T-cell (primary cell): ENCODE results near the gene WDR18. TPM values are rescaled to one million over a fixed set of nuclear protein-coding genes. Genes with fewer than 3 reads are reported as not detected.

Experiments
- ATAC-seq, 4 experiments: fragments of 200-7000 bp in 3 of 4; fragments of 150-1000 bp in 1 of 4; cut with Tn5 transposase; replicated peaks in 1 of 4; 1 replicate in 3 of 4; 2 replicates in 1 of 4; pipeline ENCODE4 v1.10.0; 2021; ENCODE audit warnings: moderate library complexity in 3 of 4, mild to moderate bottlenecking in 2 of 4, moderate number of reproducible peaks in 1 of 4
- CTCF ChIA-PET, 2 donors: fragments of 300-600 bp; sonication (Branson Sonifier 250); formaldehyde crosslinking; loops; one replicate each; lab custom pipeline; 2022; ENCODE audit warnings: antibody characterized with exemption in 2 of 2; lab: Charles Lee
- POLR2A ChIA-PET, 2 donors: fragments of 300-600 bp; sonication (Branson Sonifier 250); formaldehyde crosslinking; loops; one replicate each; lab custom pipeline; 2022; ENCODE audit warnings: antibody characterized with exemption in 2 of 2; lab: Charles Lee
- DNase-seq, 35 experiments: peaks; one replicate each; pipeline versions ENCODE4 v3.0.0 to v3.0.0-alpha.2; 2013 to 2023
- H3K27ac ChIP-seq: one replicate; pipeline ENCODE4 v1.5.1; 2013; ENCODE audit warnings: low read length
- H3K27me3 ChIP-seq, 2 experiments: replicated peaks in 1 of 2; 1 replicate in 1 of 2; 2 replicates in 1 of 2; pipeline versions ENCODE4 v1.6.1 to v1.7.0; 2013; ENCODE audit warnings: low read length in 1 of 2, mixed read lengths in 1 of 2; ENCODE audit not compliant: control insufficient read depth in 2 of 2, insufficient read depth in 2 of 2; ENCODE audit errors: extremely low read depth in 1 of 2
- H3K36me3 ChIP-seq, 2 donors: 1 replicate in 1 of 2; 2 replicates in 1 of 2; pipeline versions ENCODE4 v1.6.1 to v1.7.0; 2013; ENCODE audit warnings: low read length in 1 of 2; ENCODE audit not compliant: control insufficient read depth in 2 of 2, insufficient read depth in 1 of 2; ENCODE audit errors: extremely low read depth in 1 of 2
- H3K4me1 ChIP-seq, 2 experiments: 1 replicate in 1 of 2; 2 replicates in 1 of 2; pipeline versions ENCODE4 v1.6.1 to v1.7.0; 2013; ENCODE audit warnings: low read length in 2 of 2, mixed read lengths in 1 of 2; ENCODE audit not compliant: insufficient read depth in 2 of 2, control insufficient read depth in 1 of 2; ENCODE audit errors: extremely low read depth in 1 of 2
- H3K4me3 ChIP-seq, 2 donors: 1 replicate in 1 of 2; 2 replicates in 1 of 2; pipeline versions ENCODE4 v1.5.1 to v1.7.0; 2013; ENCODE audit warnings: mild to moderate bottlenecking in 2 of 2, low read length in 1 of 2, moderate library complexity in 1 of 2; ENCODE audit not compliant: control insufficient read depth in 1 of 2; ENCODE audit errors: extremely low read depth in 1 of 2
- H3K9me3 ChIP-seq: 2 replicates; pipeline ENCODE4 v1.7.0; 2013
- H3K27ac Mint-ChIP-seq, 2 donors: one replicate each; pipeline ENCODE4 v1.8.0; 2020 to 2021; ENCODE audit warnings: mild to moderate bottlenecking in 2 of 2, mixed read lengths in 2 of 2
- H3K27me3 Mint-ChIP-seq, 2 donors: one replicate each; pipeline ENCODE4 v1.8.0; 2021 to 2022; ENCODE audit warnings: mixed read lengths in 2 of 2
- H3K36me3 Mint-ChIP-seq: one replicate; pipeline ENCODE4 v1.8.0; 2021; ENCODE audit warnings: mixed read lengths
- H3K4me1 Mint-ChIP-seq, 3 donors: one replicate each; pipeline ENCODE4 v1.8.0; 2020 to 2022; ENCODE audit warnings: mixed read lengths in 3 of 3, mild to moderate bottlenecking in 1 of 3
- H3K4me3 Mint-ChIP-seq, 3 donors: one replicate each; pipeline ENCODE4 v1.8.0; 2020 to 2022; ENCODE audit warnings: mild to moderate bottlenecking in 3 of 3, mixed read lengths in 3 of 3, moderate library complexity in 3 of 3
- H3K9me3 Mint-ChIP-seq, 3 donors: one replicate each; pipeline ENCODE4 v1.8.0; 2020 to 2022; ENCODE audit warnings: mixed read lengths in 3 of 3
- WGBS: methylation state at CpG from one replicate; pipeline ENCODE4 v1.1.5; 2013; ENCODE audit warnings: missing lambda C conversion rate; ENCODE audit not compliant: insufficient coverage; 5-methylcytosine and 5-hydroxymethylcytosine counted together
- total RNA-seq, 35 experiments: library from RNA in 6 of 35; stranded (reverse) in 6 of 35; fragments of 120-200 nt in 1 of 35; gene quantifications; one replicate each; pipeline versions ENCODE4 v1.2.1 to v1.2.4 and lab custom pipeline; 2013 to 2026

Gene WDR18
- total RNA-seq, 5 donors from 2014 or later (not counting 1 experiment from before 2014, with no cell fraction given) = 24.6 to 65.9 (median 53.5) TPM

- 100% methylated on average over 18 of the region's 22 CpGs for WGBS
- H3K4me3 Mint-ChIP-seq = peak overlapping the region in 2 of 3 donors; percentile 28 to 76
- no peaks in the 10 kb centered on the region for H3K9me3 ChIP-seq
- H3K27me3 Mint-ChIP-seq = no peaks in the 10 kb centered on the region
- H3K4me1 ChIP-seq = peaks cover 0 to 40% of the 10 kb centered on the region in 2 experiments
- ChIA-PET CTCF (interaction anchor here in 1 of 2 donors (1.1 kb wide), 1 partner anchor 57 kb away, joined by 3 read pairs; no protein-coding TSS in a partner anchor), POLR2A (no interaction called here)
- no peaks in the 10 kb centered on the region for H3K27me3 ChIP-seq
- ATAC-seq = no peak
- no peak overlapping the region for H3K27ac ChIP-seq
- H3K4me3 ChIP-seq = no peak overlapping the region
- H3K36me3 ChIP-seq = peaks cover 0 to 9% of the 10 kb centered on the region in 2 donors
- no peak overlapping the region for H3K27ac Mint-ChIP-seq
- peaks cover 5% of the 10 kb centered on the region for H3K36me3 Mint-ChIP-seq
- peaks cover 28 to 37% (median 36%) of the 10 kb centered on the region in 3 donors for H3K4me1 Mint-ChIP-seq
- H3K9me3 Mint-ChIP-seq = peaks cover 0 to 3% (median 0%) of the 10 kb centered on the region in 3 donors
- DNase-seq = no peak
These were observed 44.7 kb upstream of the WDR18 start for GRCh38 chr19:939439-939838.

- Histone ChIP-seq H3K9me3 (no peaks in the 10 kb centered on the region), H3K4me1 (peaks cover 0 to 40% of the 10 kb centered on the region in 2 experiments), H3K4me3 (no peak overlapping the region), H3K27me3 (no peaks in the 10 kb centered on the region), H3K36me3 (peaks cover 0 to 9% of the 10 kb centered on the region in 2 donors), H3K27ac (no peak overlapping the region)
- Mint-ChIP-seq H3K27me3 (no peaks in the 10 kb centered on the region), H3K4me1 (peaks cover 28 to 37% (median 36%) of the 10 kb centered on the region in 3 donors), H3K4me3 (peak overlapping the region; percentile 74 to 80 (median 76)), H3K27ac (peak overlapping the region; percentile 71 to 85), H3K36me3 (peaks cover 5% of the 10 kb centered on the region), H3K9me3 (peaks cover 0 to 3% (median 0%) of the 10 kb centered on the region in 3 donors)
- ATAC-seq (no peak), DNase-seq (no peak)
- 97% methylated on average over 4 of the region's 7 CpGs for WGBS
- ChIA-PET CTCF (no interaction called here), POLR2A (no interaction called here)
These were observed 44.2 kb upstream of the WDR18 start for GRCh38 chr19:939922-940321.

- DNase-seq (peak; percentile 43 to 89 (median 65)), ATAC-seq (peak; percentile 77 to 86 (median 80))
- Histone ChIP-seq H3K4me3 (peak overlapping the region in 1 of 2 donors; percentile 42), H3K27me3 (no peaks in the 10 kb centered on the region), H3K9me3 (no peaks in the 10 kb centered on the region), H3K36me3 (peaks cover 0 to 9% of the 10 kb centered on the region in 2 donors), H3K4me1 (peaks cover 0 to 40% of the 10 kb centered on the region in 2 experiments), H3K27ac (peak overlapping the region; percentile 70)
- Mint-ChIP-seq H3K9me3 (peaks cover 0 to 3% (median 0%) of the 10 kb centered on the region in 3 donors), H3K4me1 (peaks cover 28 to 37% (median 34%) of the 10 kb centered on the region in 3 donors), H3K27ac (peak overlapping the region; percentile 71 to 85), H3K4me3 (peak overlapping the region; percentile 74 to 80 (median 76)), H3K27me3 (no peaks in the 10 kb centered on the region), H3K36me3 (peaks cover 5% of the 10 kb centered on the region)
- ChIA-PET CTCF (no interaction called here), POLR2A (no interaction called here)
- 9% methylated on average over 64 of the region's 64 CpGs for WGBS
These were observed 43.4 kb upstream of the WDR18 start for GRCh38 chr19:940591-941291.

GRCh38 chr19:941292-942132 lies 42.6 kb upstream of the WDR18 start:
- peaks cover 28 to 37% (median 31%) of the 10 kb centered on the region in 3 donors for H3K4me1 Mint-ChIP-seq
- DNase-seq (no peak), ATAC-seq (peak in 1 of 4 experiments; percentile 9)
- Histone ChIP-seq H3K9me3 (no peaks in the 10 kb centered on the region), H3K4me3 (peak overlapping the region in 1 of 2 donors; percentile 42), H3K36me3 (peaks cover 0 to 9% of the 10 kb centered on the region in 2 donors), H3K4me1 (peaks cover 0 to 40% of the 10 kb centered on the region in 2 experiments), H3K27me3 (no peaks in the 10 kb centered on the region), H3K27ac (peak overlapping the region; percentile 44)
- WGBS = 81% methylated on average over 43 of the region's 45 CpGs
- peak overlapping the region; percentile 60 to 76 (median 76) for H3K4me3 Mint-ChIP-seq
- no peaks in the 10 kb centered on the region for H3K27me3 Mint-ChIP-seq
- H3K36me3 Mint-ChIP-seq = peaks cover 5% of the 10 kb centered on the region
- POLR2A ChIA-PET = no interaction called here
- peaks cover 0 to 3% (median 0%) of the 10 kb centered on the region in 3 donors for H3K9me3 Mint-ChIP-seq
- peak overlapping the region; percentile 39 to 69 for H3K27ac Mint-ChIP-seq
- CTCF ChIA-PET = no interaction called here

GRCh38 chr19:942133-942645 lies 42.0 kb upstream of the WDR18 start:
- no peaks in the 10 kb centered on the region for H3K9me3 ChIP-seq
- CTCF ChIA-PET = no interaction called here
- Mint-ChIP-seq H3K27ac (no peak overlapping the region), H3K4me3 (peak overlapping the region in 1 of 3 donors; percentile 76), H3K36me3 (peaks cover 5% of the 10 kb centered on the region), H3K27me3 (no peaks in the 10 kb centered on the region), H3K4me1 (peaks cover 23 to 32% (median 26%) of the 10 kb centered on the region in 3 donors), H3K9me3 (peaks cover 0 to 3% (median 0%) of the 10 kb centered on the region in 3 donors)
- H3K4me3 ChIP-seq = no peak overlapping the region
- H3K36me3 ChIP-seq = peaks cover 0 to 9% of the 10 kb centered on the region in 2 donors
- DNase-seq (no peak), ATAC-seq (no peak)
- no peaks in the 10 kb centered on the region for H3K27me3 ChIP-seq
- 96% methylated on average over 30 of the region's 32 CpGs for WGBS
- H3K27ac ChIP-seq = no peak overlapping the region
- peaks cover 0 to 37% of the 10 kb centered on the region in 2 experiments for H3K4me1 ChIP-seq
- POLR2A ChIA-PET = no interaction called here
